Adipocyte (in vitro differentiated cells): Measurements from ENCODE around the gene ASB8.
A peak's percentile ranks its signal among the peaks of the same experiment; 100 is the strongest.
"Not testable (repeated sequence)": the region's sequence is repeated elsewhere in the genome, so short reads cannot be mapped to it uniquely, and the experiment has no call there.

Experiments
- DNase-seq: peaks from one replicate; pipeline ENCODE4 v3.0.0-alpha.2; 2015; ENCODE audit warnings: low read depth
- H3K27me3 ChIP-seq: replicated peaks from 2 replicates; pipeline ENCODE4 v1.7.0; 2013; ENCODE audit warnings: mild to moderate bottlenecking, low read length, moderate library complexity; ENCODE audit not compliant: control insufficient read depth, insufficient read depth
- H3K36me3 ChIP-seq: 2 replicates; pipeline ENCODE4 v1.7.0; 2013; ENCODE audit warnings: low read length, mild to moderate bottlenecking, moderate library complexity; ENCODE audit not compliant: control insufficient read depth, insufficient read depth, severe bottlenecking
- H3K4me1 ChIP-seq: 2 replicates; pipeline ENCODE4 v1.7.0; 2013; ENCODE audit warnings: mild to moderate bottlenecking, low read length, moderate library complexity; ENCODE audit not compliant: control insufficient read depth, insufficient read depth
- H3K4me3 ChIP-seq: 2 replicates; pipeline ENCODE4 v1.7.0; 2013; ENCODE audit warnings: mild to moderate bottlenecking, low read length, moderate library complexity
- H3K9ac ChIP-seq: 2 replicates; pipeline ENCODE4 v1.7.0; 2013; ENCODE audit warnings: mild to moderate bottlenecking, low read length, moderate library complexity
- H3K9me3 ChIP-seq: 2 replicates; pipeline ENCODE4 v1.7.0; 2013; ENCODE audit warnings: mild to moderate bottlenecking, low read length, moderate library complexity; ENCODE audit not compliant: control insufficient read depth

The ASB8 gene

DNA sequence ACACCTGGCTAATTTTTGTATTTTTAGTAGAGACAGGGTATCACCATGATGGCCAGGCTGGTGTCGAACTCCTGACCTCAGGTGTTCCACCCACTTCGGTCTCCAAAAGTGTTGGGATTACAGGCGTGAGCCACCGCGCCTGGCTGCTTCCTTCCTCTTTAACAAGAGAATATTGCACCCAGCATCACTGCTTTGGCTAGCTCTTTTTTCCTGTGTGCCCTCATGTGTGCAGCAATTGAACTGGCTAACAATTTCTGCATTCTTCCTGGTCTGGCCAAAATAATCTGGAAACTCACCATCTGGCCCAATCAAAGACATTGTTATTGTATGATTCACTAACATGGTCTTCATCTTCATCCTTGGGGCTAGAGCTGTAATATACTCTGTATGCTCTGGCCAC is 2.7 kb upstream of the ASB8 start:
- Histone ChIP-seq H3K27me3 (peaks cover 5% of the 10 kb centered on the region), H3K4me3 (no peak overlapping the region), H3K9ac (no peak overlapping the region), H3K9me3 (no peaks in the 10 kb centered on the region), H3K36me3 (no peaks in the 10 kb centered on the region), H3K4me1 (peaks cover 34% of the 10 kb centered on the region)
- DNase-seq = no peak

DNA sequence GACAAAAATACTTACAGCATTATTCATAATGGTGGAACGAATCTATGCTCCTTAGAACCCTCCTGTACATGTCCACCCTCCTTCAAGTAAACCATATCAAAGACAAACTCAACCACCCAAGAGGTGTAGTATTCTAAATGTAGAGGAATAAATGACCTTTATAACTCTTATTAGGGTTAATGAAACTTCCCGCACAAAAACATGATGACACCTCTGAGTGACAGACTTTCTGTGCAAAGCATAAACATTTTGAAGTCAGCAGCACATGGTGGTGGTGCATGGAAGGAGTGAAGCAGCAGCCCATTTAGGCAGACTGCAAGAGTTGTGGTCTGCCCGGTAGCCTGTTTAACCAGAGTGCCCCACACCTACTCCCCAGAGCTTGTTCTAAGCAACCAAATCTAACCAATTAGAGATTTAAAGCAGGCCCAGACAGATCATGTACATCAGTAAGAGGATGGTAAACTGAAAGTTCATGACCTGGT is 615 bp upstream of the ASB8 start:
- peaks cover 11% of the 10 kb centered on the region for H3K36me3 ChIP-seq
- no peaks in the 10 kb centered on the region for H3K9me3 ChIP-seq
- H3K4me1 ChIP-seq = peaks cover 31% of the 10 kb centered on the region
- H3K9ac ChIP-seq = peak overlapping the region; percentile 93
- peaks cover 5% of the 10 kb centered on the region for H3K27me3 ChIP-seq
- H3K4me3 ChIP-seq = peak overlapping the region; percentile 98
- DNase-seq = no peak

DNA sequence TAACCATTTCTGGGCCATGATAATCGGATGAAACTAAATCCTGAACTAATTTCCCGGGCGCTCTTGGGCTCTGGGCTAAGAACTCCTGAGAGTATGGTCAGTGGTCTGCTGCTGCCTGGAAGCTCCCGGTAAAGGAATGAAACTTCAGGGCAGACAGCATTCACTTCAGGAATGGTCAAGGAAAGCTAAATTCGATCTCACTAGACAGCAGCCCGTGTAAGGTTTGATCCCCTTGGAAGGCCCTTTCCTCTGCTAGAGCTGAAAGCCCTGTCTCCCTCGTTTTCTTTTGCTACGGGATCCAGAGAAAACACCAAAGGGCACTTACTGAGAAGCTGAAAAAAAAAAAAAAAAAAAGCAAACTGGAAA is 680 bp downstream of the ASB8 start:
- no peaks in the 10 kb centered on the region for H3K9me3 ChIP-seq
- no peak for DNase-seq
- H3K4me3 ChIP-seq = peak overlapping the region; percentile 98

DNA sequence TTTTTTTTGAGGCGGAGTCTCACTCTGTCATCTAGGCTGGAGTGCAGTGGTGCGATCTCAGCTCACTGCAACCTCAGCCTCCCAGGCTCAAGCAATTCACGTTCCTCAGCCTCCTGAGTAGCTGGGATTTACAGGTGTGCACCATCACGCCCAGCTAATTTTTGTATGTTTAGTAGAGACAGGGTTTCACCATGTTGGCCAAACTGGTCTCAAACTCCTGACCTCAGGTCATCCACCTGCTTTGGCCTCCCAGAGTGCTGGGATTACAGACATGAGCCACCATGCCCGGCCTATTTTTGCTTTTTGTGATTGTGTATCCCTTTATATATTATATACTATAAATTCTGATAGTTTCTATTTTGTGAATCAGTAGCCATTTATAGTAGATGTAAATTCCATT is 1.5 kb downstream of the ASB8 start:
- peaks cover 23% of the 10 kb centered on the region for H3K4me1 ChIP-seq
- H3K36me3 ChIP-seq = peaks cover 26% of the 10 kb centered on the region
- H3K9me3 ChIP-seq, DNase-seq, H3K4me3 ChIP-seq, H3K27me3 ChIP-seq, H3K9ac ChIP-seq: not testable (repeated sequence)

More for the DNA sequence above, 680 bp downstream of the ASB8 start:
- Histone ChIP-seq H3K9ac (peak overlapping the region; percentile 93), H3K27me3 (peaks cover 2% of the 10 kb centered on the region), H3K36me3 (peaks cover 18% of the 10 kb centered on the region), H3K4me1 (peaks cover 28% of the 10 kb centered on the region)

DNA sequence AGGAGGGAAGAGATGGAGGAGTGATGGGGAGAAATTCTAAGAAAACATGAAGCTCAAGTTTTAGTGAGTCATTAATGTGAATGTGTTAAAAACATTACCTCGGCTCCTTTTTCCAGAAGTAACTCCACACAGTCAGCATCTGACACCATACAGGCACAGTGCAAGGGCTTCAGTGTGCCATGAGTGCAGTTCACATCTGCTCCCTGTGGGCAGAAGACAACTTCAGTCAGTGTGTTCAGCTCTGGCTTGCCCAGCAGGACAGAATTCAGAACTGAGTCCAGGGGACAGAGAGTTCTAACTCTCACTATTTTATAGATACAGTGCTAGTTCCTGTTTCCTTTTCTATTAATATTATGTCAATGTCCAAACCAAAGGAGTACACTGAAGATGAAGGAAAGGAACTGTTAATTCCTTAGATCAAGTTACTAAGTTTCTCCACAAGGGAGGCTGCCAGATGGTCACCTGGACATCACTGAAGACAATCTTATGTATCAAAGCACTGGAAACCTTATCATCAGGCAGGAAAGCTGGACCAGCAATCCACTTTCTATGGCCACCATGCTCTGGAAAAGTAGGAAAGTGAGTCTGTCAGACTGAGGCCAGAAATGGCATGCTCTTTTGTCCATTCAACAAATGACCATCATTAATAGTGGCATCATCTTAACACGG is 6.1 kb downstream of the ASB8 start:
- H3K36me3 ChIP-seq = peaks cover 62% of the 10 kb centered on the region

DNA sequence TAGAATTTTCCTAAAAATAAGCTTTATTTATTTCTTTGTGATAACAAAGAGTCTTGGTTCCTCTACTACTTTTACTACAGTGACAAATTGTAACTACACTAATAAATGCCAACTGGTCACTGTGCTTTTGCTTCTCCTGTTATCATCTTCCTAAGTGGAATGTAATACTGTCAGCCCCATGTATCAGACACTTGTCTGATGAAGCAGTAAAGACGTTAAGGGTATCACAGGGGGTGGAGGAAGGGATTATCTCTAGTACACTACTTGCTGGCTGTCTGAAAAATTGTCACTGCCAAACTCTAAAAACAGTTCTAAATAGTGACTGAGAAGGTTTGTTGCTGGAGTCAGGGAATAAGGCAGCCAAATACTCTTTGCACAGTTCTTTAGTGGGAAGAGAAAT is 11.3 kb downstream of the ASB8 start:
- peaks cover 87% of the 10 kb centered on the region for H3K36me3 ChIP-seq

More for the DNA sequence above, 6.1 kb downstream of the ASB8 start:
- no peak overlapping the region for H3K9ac ChIP-seq
- H3K27me3 ChIP-seq = no peaks in the 10 kb centered on the region
- DNase-seq = no peak
- no peak overlapping the region for H3K4me3 ChIP-seq
- no peaks in the 10 kb centered on the region for H3K9me3 ChIP-seq
- peaks cover 2% of the 10 kb centered on the region for H3K4me1 ChIP-seq

DNA sequence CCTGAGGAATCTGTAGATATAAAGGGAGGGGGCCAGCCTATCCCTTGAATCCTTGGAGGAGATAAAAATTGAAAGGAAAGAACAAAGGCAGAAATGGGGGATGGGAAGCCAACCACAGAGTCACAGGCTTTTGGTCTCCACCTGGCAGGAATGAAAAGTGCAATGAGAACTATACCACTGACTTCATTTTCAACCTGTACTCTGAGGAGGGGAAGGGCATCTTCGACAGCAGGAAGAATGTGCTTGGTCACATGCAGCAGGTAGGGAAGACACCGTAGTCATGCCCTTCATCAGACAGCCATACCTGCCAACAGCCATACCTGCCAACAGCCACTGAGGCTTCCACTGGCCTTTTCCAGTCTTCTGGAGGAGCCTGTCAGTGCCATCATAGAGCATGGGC is 13.4 kb downstream of the ASB8 start:
- DNase-seq = no peak
- Histone ChIP-seq H3K36me3 (peaks cover 84% of the 10 kb centered on the region), H3K9ac (no peak overlapping the region), H3K4me3 (no peak overlapping the region), H3K9me3 (no peaks in the 10 kb centered on the region), H3K4me1 (no peaks in the 10 kb centered on the region), H3K27me3 (no peaks in the 10 kb centered on the region)

More for the DNA sequence above, 11.3 kb downstream of the ASB8 start:
- no peak for DNase-seq
- Histone ChIP-seq H3K4me3 (no peak overlapping the region), H3K4me1 (no peaks in the 10 kb centered on the region), H3K9me3 (no peaks in the 10 kb centered on the region), H3K27me3 (no peaks in the 10 kb centered on the region), H3K9ac (no peak overlapping the region)

DNA sequence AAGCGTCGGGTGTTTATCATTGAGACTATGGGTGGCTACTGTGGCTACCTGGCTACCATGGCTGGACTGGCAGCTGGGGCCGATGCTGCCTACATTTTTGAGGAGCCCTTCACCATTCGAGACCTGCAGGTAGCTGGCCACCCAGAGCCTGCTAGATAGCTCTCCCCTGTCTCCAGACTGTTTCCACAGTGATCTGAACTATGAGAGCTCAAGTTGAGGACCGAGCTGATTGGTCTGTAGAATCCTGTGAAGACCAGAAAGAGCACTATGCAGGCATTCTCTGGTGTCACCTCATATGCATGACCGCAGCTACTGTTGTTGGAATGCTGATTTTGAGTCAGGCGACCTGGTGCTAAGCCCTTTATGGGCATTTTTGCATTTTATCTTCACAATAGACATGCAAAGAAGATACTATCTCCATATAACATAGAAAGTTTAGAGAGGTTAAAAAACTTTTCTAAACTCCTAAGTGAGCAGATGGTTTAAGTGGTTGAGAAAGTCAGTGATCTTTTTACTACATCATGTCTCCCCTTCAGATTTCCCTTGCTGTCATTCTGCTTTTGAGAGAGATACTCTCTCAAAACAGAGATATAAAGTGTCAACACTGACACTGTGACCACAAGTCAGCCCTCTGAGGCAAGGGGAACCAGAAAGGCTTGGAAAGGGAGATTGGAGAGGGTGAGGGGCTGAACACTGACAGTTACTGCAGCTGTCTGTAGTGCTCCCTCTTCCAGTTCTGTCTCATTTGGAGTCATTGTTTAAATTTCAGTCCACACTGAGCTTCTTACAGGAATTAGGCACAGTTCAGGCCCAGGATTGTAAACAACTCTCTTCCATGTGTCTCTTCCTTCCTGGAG is 14.3 kb downstream of the ASB8 start:
- Histone ChIP-seq H3K36me3 (peaks cover 82% of the 10 kb centered on the region), H3K27me3 (no peaks in the 10 kb centered on the region), H3K4me1 (no peaks in the 10 kb centered on the region), H3K9ac (no peak overlapping the region), H3K9me3 (no peaks in the 10 kb centered on the region), H3K4me3 (no peak overlapping the region)
- no peak for DNase-seq

DNA sequence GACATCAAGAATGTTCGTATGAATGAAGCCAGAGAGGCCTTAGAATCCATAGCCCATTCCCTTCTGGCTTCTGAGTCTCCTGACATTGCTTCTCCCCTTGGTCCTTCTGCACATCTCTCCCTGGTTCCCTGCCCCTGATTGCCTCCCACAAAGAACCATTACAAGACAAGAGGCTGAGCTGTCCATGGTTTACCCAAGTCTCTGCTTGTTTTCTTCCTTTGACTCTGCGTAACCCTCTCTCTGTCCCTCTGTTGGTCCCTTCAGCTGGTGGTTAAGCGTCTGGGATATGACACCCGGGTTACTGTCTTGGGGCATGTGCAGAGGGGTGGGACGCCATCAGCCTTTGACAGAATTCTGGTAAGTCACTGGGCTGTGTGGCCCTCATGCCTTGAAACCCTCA is 22.3 kb downstream of the ASB8 start:
- Histone ChIP-seq H3K9ac (no peak overlapping the region), H3K27me3 (no peaks in the 10 kb centered on the region), H3K9me3 (no peaks in the 10 kb centered on the region), H3K4me3 (no peak overlapping the region), H3K4me1 (no peaks in the 10 kb centered on the region), H3K36me3 (peaks cover 77% of the 10 kb centered on the region)
- DNase-seq = no peak

DNA sequence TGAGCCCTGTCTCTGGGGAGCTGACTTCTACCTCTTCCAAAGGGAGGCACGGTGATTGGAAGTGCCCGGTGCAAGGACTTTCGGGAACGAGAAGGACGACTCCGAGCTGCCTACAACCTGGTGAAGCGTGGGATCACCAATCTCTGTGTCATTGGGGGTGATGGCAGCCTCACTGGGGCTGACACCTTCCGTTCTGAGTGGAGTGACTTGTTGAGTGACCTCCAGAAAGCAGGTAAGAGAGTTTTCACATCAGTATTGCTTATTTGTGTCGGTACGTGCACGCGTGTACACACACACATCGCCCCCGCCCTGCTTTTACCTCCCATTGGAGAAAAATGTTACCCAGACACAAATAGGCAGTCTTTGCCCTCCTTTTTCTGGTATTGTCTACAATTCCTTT is 24.5 kb downstream of the ASB8 start:
- H3K27me3 ChIP-seq = no peaks in the 10 kb centered on the region
- H3K36me3 ChIP-seq = peaks cover 78% of the 10 kb centered on the region
- no peaks in the 10 kb centered on the region for H3K4me1 ChIP-seq
- no peak overlapping the region for H3K9ac ChIP-seq
- DNase-seq = no peak
- H3K4me3 ChIP-seq = no peak overlapping the region
- no peaks in the 10 kb centered on the region for H3K9me3 ChIP-seq

DNA sequence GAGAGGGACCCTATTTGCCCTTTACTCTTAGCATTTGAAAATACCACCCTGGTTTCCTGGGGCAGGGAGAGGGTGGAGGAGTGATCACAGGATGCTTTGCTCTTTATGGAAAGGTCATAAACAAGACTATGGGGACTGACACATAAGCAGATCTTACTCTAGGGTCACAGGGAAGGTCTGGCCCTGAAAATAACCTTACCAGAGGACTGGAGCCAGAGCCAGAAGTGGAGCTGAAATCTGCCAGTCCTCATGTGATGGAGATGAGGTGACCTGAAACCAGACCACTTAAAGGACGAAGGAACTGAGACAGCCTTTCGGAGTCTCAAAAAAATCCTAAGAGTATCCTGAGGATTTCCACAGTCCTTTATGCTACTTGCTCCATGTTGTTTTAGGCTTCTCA is 25.8 kb downstream of the ASB8 start:
- Histone ChIP-seq H3K36me3 (peaks cover 83% of the 10 kb centered on the region), H3K9ac (no peak overlapping the region), H3K27me3 (no peaks in the 10 kb centered on the region), H3K4me3 (no peak overlapping the region), H3K4me1 (no peaks in the 10 kb centered on the region), H3K9me3 (no peaks in the 10 kb centered on the region)
- no peak for DNase-seq
